Breast epithelium (tissue), 3 donors: Measurements from ENCODE around the gene GPLD1.

Experiments
- POLR2A ChIP-seq: fragments of 450-650 bp; IDR thresholded peaks from one replicate; pipeline ENCODE4 v1.6.1; 2016; ENCODE audit warnings: antibody characterized with exemption, mild to moderate bottlenecking, moderate library complexity
- POLR2AphosphoS5 ChIP-seq, 3 donors: sonication (generic); formaldehyde crosslinking; IDR thresholded peaks; one replicate each; pipeline ENCODE4 v1.6.1; 2017; ENCODE audit warnings: antibody characterized with exemption in 3 of 3
- TF ChIP-seq, protein P1 (sequence below), 3 donors: fragments of 450-650 bp; IDR thresholded peaks; one replicate each; pipeline ENCODE4 v1.5.1; 2016 to 2017; ENCODE audit warnings: antibody characterized with exemption in 3 of 3, mild to moderate bottlenecking in 3 of 3, moderate library complexity in 3 of 3

DNA sequence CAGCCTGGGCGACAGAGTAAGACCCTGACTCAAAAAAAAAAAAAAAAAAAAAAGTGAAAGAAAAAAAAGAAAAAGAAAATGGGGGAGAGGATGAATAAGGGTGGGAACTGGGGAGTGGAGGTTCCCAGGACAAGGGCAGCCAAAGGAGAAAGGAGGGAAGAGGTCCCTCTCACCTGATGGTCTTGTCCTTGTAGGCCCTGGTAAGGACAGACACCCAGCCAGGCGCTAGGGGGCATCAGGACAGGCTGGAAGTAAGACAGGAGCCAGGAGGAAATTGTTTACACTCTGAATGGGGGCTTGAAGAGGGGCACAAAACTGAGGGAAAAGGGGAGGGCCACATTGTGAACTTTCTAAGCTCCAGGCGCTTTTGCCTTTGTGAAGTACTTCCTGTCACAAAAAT lies 3.1 kb upstream of the GPLD1 start:
- TF ChIP-seq, protein P1, sequence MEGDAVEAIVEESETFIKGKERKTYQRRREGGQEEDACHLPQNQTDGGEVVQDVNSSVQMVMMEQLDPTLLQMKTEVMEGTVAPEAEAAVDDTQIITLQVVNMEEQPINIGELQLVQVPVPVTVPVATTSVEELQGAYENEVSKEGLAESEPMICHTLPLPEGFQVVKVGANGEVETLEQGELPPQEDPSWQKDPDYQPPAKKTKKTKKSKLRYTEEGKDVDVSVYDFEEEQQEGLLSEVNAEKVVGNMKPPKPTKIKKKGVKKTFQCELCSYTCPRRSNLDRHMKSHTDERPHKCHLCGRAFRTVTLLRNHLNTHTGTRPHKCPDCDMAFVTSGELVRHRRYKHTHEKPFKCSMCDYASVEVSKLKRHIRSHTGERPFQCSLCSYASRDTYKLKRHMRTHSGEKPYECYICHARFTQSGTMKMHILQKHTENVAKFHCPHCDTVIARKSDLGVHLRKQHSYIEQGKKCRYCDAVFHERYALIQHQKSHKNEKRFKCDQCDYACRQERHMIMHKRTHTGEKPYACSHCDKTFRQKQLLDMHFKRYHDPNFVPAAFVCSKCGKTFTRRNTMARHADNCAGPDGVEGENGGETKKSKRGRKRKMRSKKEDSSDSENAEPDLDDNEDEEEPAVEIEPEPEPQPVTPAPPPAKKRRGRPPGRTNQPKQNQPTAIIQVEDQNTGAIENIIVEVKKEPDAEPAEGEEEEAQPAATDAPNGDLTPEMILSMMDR (IDR thresholded peaks at IDR 0.05): no peak
- no peak for TF ChIP-seq POLR2A
- no peak for TF ChIP-seq POLR2AphosphoS5 (IDR thresholded peaks at IDR 0.05)
